Fibroblast of skin of scalp (primary cell): ENCODE results near the gene SLFN13.
"Not testable (repeated sequence)": the region's sequence is repeated elsewhere in the genome, so short reads cannot be mapped to it uniquely, and the experiment has no call there.

Experiments used
- DNase-seq: peaks from one replicate; pipeline ENCODE4 v3.0.0-alpha.2; 2013

The SLFN13 gene

DNA sequence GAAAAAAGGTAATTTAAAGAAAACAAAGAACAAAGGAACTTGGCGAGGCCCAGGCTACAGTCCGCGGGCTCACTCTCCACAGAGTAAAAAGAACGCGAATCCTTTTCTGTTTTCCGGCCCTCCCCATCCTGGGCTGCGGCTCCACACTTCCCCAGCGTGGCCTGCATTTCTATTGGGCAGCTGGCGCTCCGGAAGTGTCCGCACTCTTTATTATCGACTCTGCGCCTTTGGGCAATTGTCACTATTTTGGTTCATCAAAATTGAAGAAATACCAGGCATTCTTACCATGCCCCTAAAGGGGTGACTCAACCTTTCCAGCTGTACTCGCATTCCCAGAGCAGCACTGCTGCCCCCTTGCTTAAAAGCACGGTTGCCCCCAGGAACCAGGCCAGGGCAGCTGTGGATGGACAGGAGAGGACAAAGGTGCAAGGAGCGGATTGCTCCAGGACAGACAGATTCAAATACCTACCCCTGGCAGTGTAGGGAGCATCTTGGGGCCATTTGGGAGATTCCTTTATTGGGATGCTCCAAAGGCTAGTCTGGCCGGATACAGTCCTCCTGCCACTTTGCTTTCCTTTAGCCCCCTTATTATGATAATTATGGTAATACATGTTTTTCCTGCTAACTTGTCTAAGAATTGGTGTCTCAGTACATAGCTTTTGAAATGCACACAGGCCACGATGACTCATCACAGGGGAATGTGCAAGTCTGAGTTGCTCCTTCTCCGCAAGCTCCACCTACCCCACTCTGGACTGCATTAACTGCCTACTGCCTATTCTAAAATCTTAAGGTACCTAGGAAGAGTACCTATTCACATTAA, 15.3 kb downstream of the SLFN13 start:
- DNase-seq, result peak; percentile 100

DNA sequence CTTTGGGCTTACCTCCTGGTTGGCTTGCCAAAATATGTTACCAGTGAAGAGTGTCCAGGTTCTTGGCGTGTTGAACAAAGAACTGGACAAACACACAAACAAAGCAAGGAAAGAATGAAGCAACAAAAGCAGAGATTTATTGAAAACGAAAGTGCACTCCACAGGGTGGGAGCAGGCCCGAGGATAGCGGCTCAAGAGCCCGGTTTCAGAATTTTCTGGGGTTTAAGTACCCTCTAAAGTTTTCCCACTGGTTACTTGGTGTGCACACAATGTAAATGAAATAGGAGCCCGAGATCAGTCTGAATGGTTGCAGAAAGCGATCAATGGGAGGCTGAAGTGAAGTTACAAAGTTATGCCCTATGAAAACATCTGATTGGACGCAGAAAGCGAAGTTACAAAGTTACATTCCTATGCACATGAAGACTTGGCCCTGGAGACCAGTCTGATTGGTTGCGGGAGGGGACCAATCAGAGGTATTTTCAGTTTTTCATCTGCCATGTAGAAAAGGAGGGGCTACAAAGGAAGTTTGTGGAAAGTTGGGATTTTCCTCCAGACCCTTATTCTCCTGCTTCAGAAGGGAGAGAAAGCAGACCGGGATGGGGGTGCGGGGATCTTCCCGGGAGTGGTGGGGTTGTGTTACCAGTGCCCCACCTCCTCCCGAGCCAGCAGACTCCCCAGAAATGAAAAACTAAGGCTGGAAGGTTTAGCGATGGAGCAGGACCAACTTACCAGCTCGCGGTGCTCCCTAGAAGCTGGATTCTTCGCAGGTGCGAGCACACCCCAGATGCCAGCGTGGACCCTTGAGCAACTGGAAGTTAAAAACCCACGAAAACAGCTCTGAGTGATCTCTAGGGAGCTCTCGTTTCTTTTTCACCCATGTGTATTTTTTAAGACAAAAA, 16.1 kb downstream of the SLFN13 start, which contains the start of gene SLFN12:
TSS of gene SLFN12 (minus strand) at position 325 of the 899 bp plus-strand sequence. CDS start 9,472 bp downstream, outside the sequence.
- peak; percentile 97 for DNase-seq

DNA sequence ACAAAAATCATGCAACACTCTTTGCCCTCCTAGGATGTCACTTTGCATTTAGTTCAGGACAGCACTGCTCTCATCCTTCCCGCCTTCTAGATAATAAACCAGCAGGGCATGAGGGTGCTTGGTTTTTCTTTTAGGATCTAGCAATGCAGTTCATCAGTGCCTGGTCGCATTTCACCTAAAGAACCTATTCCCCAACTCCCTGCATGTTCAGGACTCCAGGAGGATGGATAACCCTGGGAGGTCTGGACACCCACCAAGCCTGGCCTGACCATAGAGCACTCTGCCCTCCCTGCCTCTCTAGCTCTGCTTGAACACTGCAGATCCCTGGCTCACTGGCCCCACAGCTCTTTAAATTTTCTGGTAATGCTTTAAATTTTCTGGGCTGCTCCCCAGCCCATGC, 18.9 kb downstream of the SLFN13 start:
- DNase-seq, result no peak

DNA sequence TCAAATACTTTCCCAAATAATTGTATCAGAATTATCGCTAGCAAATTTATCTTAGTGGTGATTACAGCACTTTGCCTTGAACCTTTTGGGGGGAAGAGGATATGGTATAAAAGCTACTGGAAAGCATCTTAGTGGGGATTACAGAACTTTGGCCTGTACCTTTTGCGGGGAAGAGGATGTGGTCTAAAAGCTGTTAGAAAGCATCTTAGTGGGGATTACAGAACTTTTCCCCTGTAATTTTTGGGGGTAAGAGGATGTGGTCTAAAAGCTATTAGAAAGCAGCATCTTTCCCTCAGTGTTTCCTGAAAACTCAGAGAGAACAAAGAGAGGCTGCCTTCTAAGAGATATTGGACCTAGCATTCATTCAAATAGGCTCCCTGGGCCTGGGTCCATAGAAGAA, 20.3 kb downstream of the SLFN13 start:
- no peak for DNase-seq

DNA sequence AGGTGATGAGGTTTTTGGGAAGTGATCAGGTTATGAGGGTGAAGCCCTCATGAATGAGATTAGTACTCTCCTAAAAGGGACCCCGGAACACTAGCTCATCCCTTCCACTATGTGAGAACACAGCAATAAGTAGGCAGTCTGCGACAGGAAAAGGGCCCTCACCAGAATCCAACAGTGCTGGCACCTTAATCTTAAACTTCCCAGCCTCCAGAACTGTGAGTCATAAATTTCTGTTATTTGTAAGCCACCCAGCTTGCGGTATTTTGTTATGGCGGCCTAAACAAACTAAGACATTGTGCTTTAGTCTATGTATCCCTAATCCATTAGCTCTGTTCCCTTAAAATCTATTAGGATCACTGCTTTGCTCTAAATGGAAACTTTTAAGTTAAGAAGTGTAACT, 24.8 kb downstream of the SLFN13 start:
- DNase-seq, result peak; percentile 7

DNA sequence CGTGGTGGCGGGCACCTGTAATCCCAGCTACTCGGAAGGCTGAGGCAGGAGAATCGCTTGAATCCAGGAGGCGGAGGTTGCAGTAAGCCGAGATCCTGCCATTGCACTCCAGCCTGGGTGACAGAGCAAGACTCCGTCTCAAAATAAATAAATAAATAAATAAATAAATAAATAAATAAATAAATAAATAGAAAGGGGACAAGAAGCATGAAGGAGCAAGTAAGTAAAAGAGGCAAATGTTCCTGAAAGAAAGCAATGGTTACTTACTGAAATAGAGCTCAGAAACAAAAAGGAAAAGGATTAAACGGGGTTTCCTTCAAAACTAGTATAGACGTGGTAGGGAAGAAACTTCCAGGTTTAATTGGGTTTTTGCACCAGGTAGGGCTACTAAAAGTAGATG, 27.5 kb downstream of the SLFN13 start:
- DNase-seq, result not testable (repeated sequence)

DNA sequence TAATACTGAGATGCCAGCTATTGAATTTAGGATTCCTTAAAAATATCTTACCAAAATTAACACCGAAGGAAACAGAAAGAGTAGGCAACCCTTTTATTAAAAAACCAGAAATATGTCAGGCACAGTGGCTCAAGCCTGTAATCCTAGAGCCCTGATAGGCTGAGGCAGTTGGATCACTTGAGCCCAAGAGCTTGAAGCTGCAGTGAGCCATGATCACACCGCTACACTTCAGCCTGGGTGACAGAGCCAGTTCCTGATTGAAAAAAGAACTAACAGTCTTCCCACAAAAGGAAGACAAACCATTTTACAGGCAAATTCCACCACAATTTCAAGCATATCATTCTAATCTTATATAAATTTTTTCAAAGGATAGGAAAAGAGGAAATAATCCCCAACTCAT, 31.9 kb downstream of the SLFN13 start:
- DNase-seq, result no peak

DNA sequence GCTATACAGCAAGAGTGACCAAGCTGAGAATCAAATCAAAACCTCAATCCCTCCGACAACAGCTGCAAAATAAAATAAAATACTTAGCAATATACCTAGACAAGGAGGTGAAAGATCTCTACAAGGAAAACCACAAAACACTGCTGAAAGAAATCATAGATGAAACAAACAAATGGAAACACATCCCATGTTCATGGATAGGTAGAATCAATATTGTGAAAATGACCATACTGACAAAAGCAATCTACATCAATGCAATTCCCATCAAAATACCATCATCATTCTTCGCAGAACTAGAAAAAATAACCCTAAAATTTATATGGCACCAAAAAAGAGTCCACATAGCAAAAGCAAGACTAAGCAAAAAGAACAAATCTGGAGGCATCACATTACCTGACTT, 33.9 kb downstream of the SLFN13 start:
- not testable (repeated sequence) for DNase-seq

DNA sequence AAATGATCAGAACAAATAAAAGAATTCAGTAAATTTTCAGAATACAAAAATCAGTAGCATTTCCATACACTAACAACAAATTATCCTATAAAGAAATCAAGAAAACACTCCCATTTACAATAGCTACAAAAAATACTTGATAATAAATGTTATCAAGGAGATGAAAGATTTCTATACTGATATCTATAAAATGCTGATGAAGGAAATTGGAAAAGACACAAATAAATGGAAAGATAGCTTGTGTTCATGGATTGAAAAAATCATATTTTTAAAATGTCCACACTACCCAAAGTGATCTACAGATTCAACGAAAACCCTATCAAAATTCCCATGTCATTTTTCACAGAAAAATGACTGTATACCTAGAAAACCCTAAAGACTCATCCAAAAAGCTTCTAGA, 34.3 kb downstream of the SLFN13 start:
- no peak for DNase-seq

DNA sequence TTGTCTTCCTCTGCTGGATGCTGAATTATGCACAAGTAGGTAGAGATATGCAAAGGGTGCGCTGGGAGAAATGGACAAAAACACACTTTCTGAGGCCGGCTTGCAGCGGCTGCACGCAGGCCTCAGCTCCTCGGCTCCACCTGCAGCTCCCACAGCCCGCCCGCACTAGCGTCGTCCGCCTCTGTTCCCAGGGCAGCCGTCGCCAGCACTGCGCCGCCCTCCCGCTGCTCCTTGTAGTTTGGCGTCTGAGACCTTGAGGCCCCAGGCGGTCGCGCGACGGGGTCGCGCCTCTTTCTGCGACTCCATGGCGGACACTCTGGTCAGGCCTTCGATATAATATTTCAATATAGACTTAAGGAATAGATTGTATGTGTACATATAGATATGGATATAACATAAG, 41.0 kb downstream of the SLFN13 start:
- no peak for DNase-seq

DNA sequence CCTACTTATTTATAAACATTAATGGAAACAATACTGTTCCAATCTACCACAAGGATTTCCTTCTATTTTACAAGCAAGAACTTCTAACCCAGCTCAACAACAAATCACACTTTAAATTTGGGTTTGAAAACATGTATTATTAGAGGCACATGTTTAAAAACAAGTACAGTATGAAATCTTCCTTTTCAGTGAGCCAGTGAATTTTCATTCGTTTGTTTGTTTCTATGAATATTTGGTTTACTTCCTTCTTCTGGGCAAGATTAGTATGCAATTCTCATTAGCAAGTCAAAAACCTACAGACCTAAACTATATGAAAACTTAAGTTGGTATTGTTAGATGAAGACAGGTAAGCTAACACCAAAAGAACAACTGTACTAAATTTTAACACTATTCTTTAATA, 42.0 kb downstream of the SLFN13 start:
- no peak for DNase-seq

DNA sequence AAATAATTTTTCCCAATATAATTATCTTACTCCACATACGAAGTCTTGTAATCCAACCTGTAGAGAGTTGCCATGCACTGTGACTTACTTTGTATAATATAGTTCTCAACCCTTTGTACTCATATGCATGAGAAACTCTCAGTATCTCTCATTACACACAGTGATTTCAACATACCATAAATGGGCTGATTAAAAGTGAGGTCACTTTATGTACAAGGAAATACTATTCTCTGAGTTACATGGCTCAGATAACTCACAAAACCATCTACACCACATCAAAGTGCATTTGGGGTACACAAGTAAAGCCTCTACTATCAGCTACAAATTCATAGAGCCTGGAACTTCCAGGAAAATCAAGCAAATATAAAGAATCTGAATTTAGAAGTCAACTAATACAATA, 44.2 kb downstream of the SLFN13 start:
- DNase-seq, result no peak

DNA sequence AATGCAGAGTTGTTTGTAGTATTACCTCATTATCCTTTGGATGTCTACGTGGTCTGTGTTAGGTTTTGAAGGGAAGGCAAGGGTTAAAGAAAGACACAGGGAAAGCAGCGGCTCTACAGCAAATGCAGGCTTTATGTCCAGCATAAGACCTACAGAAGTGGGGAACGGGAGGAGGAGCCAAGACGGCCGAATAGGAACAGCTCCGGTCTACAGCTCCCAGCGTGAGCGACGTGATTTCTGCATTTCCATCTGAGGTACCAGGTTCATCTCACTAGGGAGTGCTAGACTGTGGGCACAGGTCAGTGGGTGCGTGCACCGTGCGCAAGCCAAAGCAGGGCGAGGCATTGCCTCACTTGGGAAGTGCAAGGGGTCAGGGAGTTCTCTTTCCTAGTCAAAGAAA, 54.8 kb downstream of the SLFN13 start:
- DNase-seq, result not testable (repeated sequence)

DNA sequence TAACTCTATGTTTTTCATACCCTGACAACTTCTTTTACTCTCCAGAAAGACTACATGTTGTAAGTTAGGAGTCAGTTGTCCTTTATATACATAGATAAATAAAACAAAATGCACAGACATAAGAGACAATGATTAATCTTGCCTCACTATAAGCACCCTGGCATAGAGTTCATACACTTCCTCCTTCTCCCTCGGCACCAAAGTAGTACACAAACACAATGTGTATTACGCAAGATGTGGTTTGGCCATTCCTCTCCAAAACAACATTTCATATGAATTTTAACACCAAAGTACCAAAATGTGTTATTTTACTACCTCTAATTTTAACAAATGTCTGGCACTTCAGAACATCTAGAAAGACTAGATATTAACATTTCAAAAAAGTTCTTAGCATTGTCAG, 57.9 kb downstream of the SLFN13 start:
- DNase-seq, result no peak

DNA sequence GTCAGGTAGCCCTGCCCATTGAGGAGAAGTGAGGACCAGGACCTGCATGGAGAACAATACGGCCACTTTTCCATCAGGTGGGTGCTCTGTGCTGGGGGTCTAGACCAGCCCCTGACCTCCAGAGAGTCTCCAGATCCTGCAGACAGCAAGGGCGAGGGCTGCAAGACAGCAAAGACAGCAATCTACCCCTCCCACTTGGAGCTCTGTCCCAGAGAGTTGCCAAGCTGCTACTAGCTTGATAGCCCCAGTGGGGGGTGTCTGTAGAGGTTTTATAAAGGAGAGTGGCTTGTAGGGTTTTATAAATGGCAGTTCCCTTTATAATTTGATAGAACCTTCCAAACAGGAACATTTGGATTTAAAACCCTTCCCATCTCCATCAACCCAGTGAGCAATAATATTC, 58.4 kb downstream of the SLFN13 start:
- no peak for DNase-seq

DNA sequence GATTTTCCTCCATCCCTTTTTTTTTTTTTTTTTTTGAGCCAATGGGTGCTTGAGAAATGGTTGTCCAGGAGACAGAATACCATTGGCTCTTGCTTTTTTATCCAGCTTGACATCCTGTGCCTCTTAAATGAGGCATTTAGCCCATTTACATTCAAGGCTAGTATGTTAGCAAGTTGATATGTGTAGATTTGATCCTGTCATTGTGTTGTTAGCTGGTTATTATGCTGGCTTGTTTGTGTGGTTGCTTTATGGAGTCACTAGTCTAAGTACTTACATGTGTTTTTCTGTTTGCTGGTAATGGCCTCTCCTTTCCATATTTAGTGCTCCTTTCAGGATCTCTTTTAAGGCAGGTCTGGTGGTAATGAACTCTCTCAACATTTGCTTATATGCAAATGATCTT, 61.1 kb downstream of the SLFN13 start:
- DNase-seq, result no peak
